CD14-positive monocyte (primary cell): Measurements from ENCODE around the gene DZIP1. TPM values are rescaled to one million over a fixed set of nuclear protein-coding genes. Genes with fewer than 3 reads are reported as not detected.
"Not testable (repeated sequence)": the region's sequence is repeated elsewhere in the genome, so short reads cannot be mapped to it uniquely, and the experiment has no call there.

Source experiments
- DNase-seq, 3 donors: peaks; one replicate each; pipeline ENCODE4 v3.0.0-alpha.2; 2011 to 2022
- H2AFZ ChIP-seq: 2 replicates; pipeline ENCODE4 v1.6.0; 2012; ENCODE audit warnings: mild to moderate bottlenecking, low read depth, low read length, inconsistent platforms; ENCODE audit not compliant: insufficient read depth, poor library complexity, severe bottlenecking
- H3K27ac ChIP-seq, 2 donors: 1 replicate in 1 of 2; 2 replicates in 1 of 2; pipeline ENCODE4 v1.5.1; 2012 to 2013; ENCODE audit warnings: low read length in 2 of 2, control low read depth in 1 of 2, inconsistent platforms in 1 of 2, low read depth in 1 of 2, mild to moderate bottlenecking in 1 of 2
- H3K27me3 ChIP-seq, 2 donors: one replicate each; pipeline versions ENCODE4 v1.6.0 to v1.6.1; 2011 to 2013; ENCODE audit warnings: low read length in 2 of 2; ENCODE audit not compliant: control insufficient read depth in 2 of 2, insufficient read depth in 2 of 2
- H3K36me3 ChIP-seq, 2 donors: replicated peaks in 1 of 2; 1 replicate in 1 of 2; 2 replicates in 1 of 2; pipeline versions ENCODE4 v1.5.1 to v1.6.1; 2012 to 2013; ENCODE audit warnings: low read length in 2 of 2, control low read depth in 1 of 2, inconsistent platforms in 1 of 2, mild to moderate bottlenecking in 1 of 2; ENCODE audit not compliant: insufficient read depth in 2 of 2, control insufficient read depth in 1 of 2
- H3K4me1 ChIP-seq, 2 donors: 1 replicate in 1 of 2; 2 replicates in 1 of 2; pipeline versions ENCODE4 v1.5.1 to v1.6.1; 2012 to 2013; ENCODE audit warnings: low read length in 2 of 2, control low read depth in 1 of 2, inconsistent platforms in 1 of 2, mild to moderate bottlenecking in 1 of 2, moderate library complexity in 1 of 2; ENCODE audit not compliant: insufficient read depth in 2 of 2, control insufficient read depth in 1 of 2
- H3K4me2 ChIP-seq: replicated peaks from 2 replicates; pipeline ENCODE3; 2012; ENCODE audit warnings: low read length, moderate library complexity, mild to moderate bottlenecking; ENCODE audit not compliant: poor library complexity, severe bottlenecking; ENCODE audit errors: extremely low read depth
- H3K4me3 ChIP-seq, 3 experiments: fragments of 200-600 bp in 1 of 3; sonication (generic) in 1 of 3; replicated peaks in 1 of 3; 1 replicate in 2 of 3; 2 replicates in 1 of 3; pipeline ENCODE4 v1.5.1; 2011 to 2013; ENCODE audit warnings: low read length in 3 of 3, mild to moderate bottlenecking in 3 of 3, control low read depth in 2 of 3, low read depth in 2 of 3, inconsistent platforms in 1 of 3, moderate library complexity in 1 of 3
- H3K79me2 ChIP-seq: 2 replicates; pipeline ENCODE4 v1.6.0; 2012; ENCODE audit warnings: mild to moderate bottlenecking, control low read depth, inconsistent platforms, low read length, moderate library complexity; ENCODE audit not compliant: insufficient read depth
- H3K9ac ChIP-seq: 2 replicates; pipeline ENCODE4 v1.6.0; 2017; ENCODE audit warnings: low read length, mild to moderate bottlenecking; ENCODE audit not compliant: insufficient read depth, poor library complexity, severe bottlenecking
- H3K9me3 ChIP-seq, 2 donors: replicated peaks in 1 of 2; 1 replicate in 1 of 2; 2 replicates in 1 of 2; pipeline versions ENCODE4 v1.5.1 to v1.6.1; 2012 to 2013; ENCODE audit warnings: low read length in 2 of 2, control low read depth in 1 of 2; ENCODE audit not compliant: control insufficient read depth in 1 of 2, insufficient read depth in 1 of 2
- H4K20me1 ChIP-seq: 2 replicates; pipeline ENCODE4 v1.6.0; 2012; ENCODE audit warnings: mild to moderate bottlenecking, low read length, control low read depth, moderate library complexity; ENCODE audit not compliant: insufficient read depth
- H3K27ac Mint-ChIP-seq, 7 donors: one replicate each; pipeline ENCODE4 v1.8.0; 2020; ENCODE audit warnings: mild to moderate bottlenecking in 7 of 7, mixed read lengths in 7 of 7, moderate library complexity in 6 of 7, inconsistent platforms in 2 of 7
- H3K27me3 Mint-ChIP-seq, 3 donors: one replicate each; pipeline ENCODE4 v1.8.0; 2021 to 2022; ENCODE audit warnings: low read depth in 3 of 3, mild to moderate bottlenecking in 3 of 3, mixed read lengths in 3 of 3, moderate library complexity in 3 of 3, inconsistent platforms in 1 of 3
- H3K36me3 Mint-ChIP-seq, 2 donors: one replicate each; pipeline ENCODE4 v1.8.0; 2020; ENCODE audit warnings: mixed read lengths in 2 of 2, inconsistent platforms in 1 of 2, mild to moderate bottlenecking in 1 of 2
- H3K4me1 Mint-ChIP-seq: one replicate; pipeline ENCODE4 v1.8.0; 2020; ENCODE audit warnings: mild to moderate bottlenecking, mixed read lengths
- H3K4me3 Mint-ChIP-seq, 2 donors: one replicate each; pipeline ENCODE4 v1.8.0; 2020; ENCODE audit warnings: mild to moderate bottlenecking in 2 of 2, mixed read lengths in 2 of 2, moderate library complexity in 1 of 2
- H3K9me3 Mint-ChIP-seq, 7 donors: one replicate each; pipeline ENCODE4 v1.8.0; 2020 to 2022; ENCODE audit warnings: mixed read lengths in 7 of 7, mild to moderate bottlenecking in 6 of 7, moderate library complexity in 6 of 7, inconsistent platforms in 2 of 7
- WGBS: methylation state at CpG from one replicate; pipeline ENCODE4 v1.1.5; 2013; ENCODE audit warnings: missing lambda C conversion rate; ENCODE audit not compliant: insufficient coverage; 5-methylcytosine and 5-hydroxymethylcytosine counted together
- intact Hi-C, 2 donors: fragments of 100-400 bp; cut with micrococcal nuclease; formaldehyde crosslinking; loops; one replicate each; pipeline versions ENCODE4 v1.15.0 to v1.15.1; 2023
- polyA plus RNA-seq, 3 donors: library from polyadenylated mRNA; depleted of rRNA in 1 of 3; unstranded in 2 of 3; stranded (reverse) in 1 of 3; fragments of 300-500 nt in 2 of 3; fragments of >200 nt in 1 of 3; fragmentation: Illumina TruSeq in 2 of 3; gene quantifications; 1 replicate in 2 of 3; 2 replicates in 1 of 3; pipeline ENCODE4 v1.2.3, GENCODE V29; 2012 to 2021
- TF ChIP-seq, protein P1 (sequence below): fragments of 200-600 bp; IDR thresholded peaks from one replicate; pipeline ENCODE4 v1.8.0; 2022; ENCODE audit warnings: antibody characterized with exemption, mild to moderate bottlenecking

The DZIP1 gene
- polyA plus RNA-seq, 3 donors, result not detected

GRCh38 chr13:95671597-95671996 lies 27.1 kb upstream of the DZIP1 start:
- Histone ChIP-seq H3K27me3 (no peaks in the 10 kb centered on the region), H3K36me3 (no peaks in the 10 kb centered on the region), H3K4me2 (no peak overlapping the region), H2AFZ (no peak overlapping the region), H3K4me1 (peaks cover 7 to 11% of the 10 kb centered on the region in 2 donors), H3K79me2 (peaks cover 14% of the 10 kb centered on the region), H3K9ac (no peak overlapping the region), H3K9me3 (peaks cover 31 to 44% of the 10 kb centered on the region in 2 donors), H3K4me3 (no peak overlapping the region), H3K27ac (no peak overlapping the region), H4K20me1 (no peaks in the 10 kb centered on the region)
- DNase-seq, result no peak
- intact Hi-C loops, result loop anchor here in 1 of 2 donors (10.0 kb wide), 1 partner anchor 167 kb away; no protein-coding TSS in a partner anchor
- H3K4me3 Mint-ChIP-seq, result no peak overlapping the region
- peaks cover 5 to 13% of the 10 kb centered on the region in 2 donors for H3K36me3 Mint-ChIP-seq
- peaks cover 35 to 55% (median 46%) of the 10 kb centered on the region in 7 donors for H3K9me3 Mint-ChIP-seq
- WGBS, result 100% methylated on average over 3 of the region's 5 CpGs
- peaks cover 27% of the 10 kb centered on the region for H3K4me1 Mint-ChIP-seq
- TF ChIP-seq, protein P1, sequence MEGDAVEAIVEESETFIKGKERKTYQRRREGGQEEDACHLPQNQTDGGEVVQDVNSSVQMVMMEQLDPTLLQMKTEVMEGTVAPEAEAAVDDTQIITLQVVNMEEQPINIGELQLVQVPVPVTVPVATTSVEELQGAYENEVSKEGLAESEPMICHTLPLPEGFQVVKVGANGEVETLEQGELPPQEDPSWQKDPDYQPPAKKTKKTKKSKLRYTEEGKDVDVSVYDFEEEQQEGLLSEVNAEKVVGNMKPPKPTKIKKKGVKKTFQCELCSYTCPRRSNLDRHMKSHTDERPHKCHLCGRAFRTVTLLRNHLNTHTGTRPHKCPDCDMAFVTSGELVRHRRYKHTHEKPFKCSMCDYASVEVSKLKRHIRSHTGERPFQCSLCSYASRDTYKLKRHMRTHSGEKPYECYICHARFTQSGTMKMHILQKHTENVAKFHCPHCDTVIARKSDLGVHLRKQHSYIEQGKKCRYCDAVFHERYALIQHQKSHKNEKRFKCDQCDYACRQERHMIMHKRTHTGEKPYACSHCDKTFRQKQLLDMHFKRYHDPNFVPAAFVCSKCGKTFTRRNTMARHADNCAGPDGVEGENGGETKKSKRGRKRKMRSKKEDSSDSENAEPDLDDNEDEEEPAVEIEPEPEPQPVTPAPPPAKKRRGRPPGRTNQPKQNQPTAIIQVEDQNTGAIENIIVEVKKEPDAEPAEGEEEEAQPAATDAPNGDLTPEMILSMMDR, result no peak
- H3K27me3 Mint-ChIP-seq, result peaks cover 0 to 4% (median 2%) of the 10 kb centered on the region in 3 donors
- no peak overlapping the region for H3K27ac Mint-ChIP-seq

DNA sequence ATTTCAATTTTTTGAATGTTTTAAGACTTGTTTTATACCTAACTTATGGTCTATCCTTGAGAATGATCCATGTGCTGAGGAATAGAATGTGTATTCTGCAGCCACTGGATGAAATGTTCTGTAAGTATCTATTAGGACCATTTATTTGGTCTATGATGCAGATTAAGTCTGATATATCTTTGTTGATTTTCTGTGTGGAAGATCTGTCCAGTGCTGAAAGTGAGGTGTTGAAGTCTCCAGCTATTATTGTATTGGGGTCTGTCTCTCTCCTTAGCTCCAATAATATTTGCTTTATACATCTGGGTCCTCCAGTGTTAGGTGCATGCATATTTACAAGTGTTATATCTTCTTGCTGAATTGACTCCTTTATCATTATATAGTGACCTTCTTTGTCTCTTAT lies 22.7 kb upstream of the DZIP1 start:
- not testable (repeated sequence) for H3K4me1 ChIP-seq, H3K27ac ChIP-seq, H3K27me3 ChIP-seq, DNase-seq, H3K36me3 ChIP-seq, H3K4me3 Mint-ChIP-seq, H3K4me3 ChIP-seq, H3K27ac Mint-ChIP-seq, H3K4me2 ChIP-seq, H3K27me3 Mint-ChIP-seq, H4K20me1 ChIP-seq, H2AFZ ChIP-seq, H3K9ac ChIP-seq, H3K4me1 Mint-ChIP-seq, H3K79me2 ChIP-seq
- H3K9me3 ChIP-seq, result peaks cover 31 to 62% of the 10 kb centered on the region in 2 donors
- H3K9me3 Mint-ChIP-seq, result peaks cover 42 to 78% (median 65%) of the 10 kb centered on the region in 7 donors
- intact Hi-C loops, result loop anchor here in 1 of 2 donors (10.0 kb wide), 1 partner anchor 132 kb away; no protein-coding TSS in a partner anchor
- H3K36me3 Mint-ChIP-seq, result peaks cover 3 to 10% of the 10 kb centered on the region in 2 donors
